HepG2 (cell line): Measurements from ENCODE around the gene TMEM61. TPM values are rescaled to one million over a fixed set of nuclear protein-coding genes. Genes with fewer than 3 reads are reported as not detected.

Experiments used
- ATAC-seq: fragments of 200-7000 bp; cut with Tn5 transposase; 3 replicates; pipeline ENCODE4 v1.9.1; 2020; ENCODE audit warnings: mild to moderate bottlenecking, moderate library complexity
- BruUV-seq: library from RNA; stranded (reverse); fragments of 400-500 nt; replicated peaks from 2 replicates; lab custom pipeline; 2021; lab: Mats Ljungman, UMichigan
- CTCF ChIA-PET: fragments of 300-600 bp; formaldehyde crosslinking; extraction: SDS; loops from one replicate; lab custom pipeline; 2021; ENCODE audit warnings: low total read pairs, inconsistent platforms, low intra/inter-chr PET ratio; lab: Yijun Ruan, JAX
- POLR2A ChIA-PET: fragments of 350-600 bp; sonication (Branson Sonifier 250); formaldehyde crosslinking; loops from one replicate; lab custom pipeline; 2020; ENCODE audit warnings: antibody characterized with exemption, inconsistent platforms; lab: Yijun Ruan, JAX
- DNase-seq: peaks from one replicate; pipeline ENCODE4 v3.0.0-alpha.2; 2015; ENCODE audit warnings: low spot score
- FAIRE-seq: peaks from 3 replicates; lab custom pipeline; 2011; peaks lifted over from hg19 to GRCh38; lab: Jason Lieb, UNC
- H2AFZ ChIP-seq: one replicate; pipeline ENCODE4 v1.6.1; 2011; ENCODE audit warnings: low read length, inconsistent platforms
- H3K27ac ChIP-seq: fragments of 300-600 bp; 3 replicates; pipeline ENCODE4 v1.8.0; 2011; ENCODE audit warnings: mixed run types, mild to moderate bottlenecking, mixed read lengths, low read length, inconsistent platforms; ENCODE audit not compliant: insufficient read depth; ENCODE audit errors: extremely low read length
- H3K27me3 ChIP-seq, 2 experiments: fragments of 200-600 bp in 1 of 2; 2 replicates in 1 of 2; 3 replicates in 1 of 2; pipeline versions ENCODE4 v1.6.0 to v1.8.0; 2011; ENCODE audit warnings: low read length in 2 of 2, mild to moderate bottlenecking in 2 of 2, moderate library complexity in 2 of 2, inconsistent platforms in 1 of 2; ENCODE audit not compliant: insufficient read depth in 2 of 2, control insufficient read depth in 1 of 2
- H3K36me3 ChIP-seq, 2 experiments: fragments of 200-600 bp in 1 of 2; replicated peaks in 1 of 2; 2 replicates in 1 of 2; 3 replicates in 1 of 2; pipeline versions ENCODE4 v1.5.1 to v1.8.0; 2011; ENCODE audit warnings: low read length in 2 of 2, inconsistent platforms in 1 of 2; ENCODE audit not compliant: insufficient read depth in 2 of 2, control insufficient read depth in 1 of 2
- H3K4me1 ChIP-seq: 2 replicates; pipeline ENCODE4 v1.5.1; 2012; ENCODE audit warnings: low read length, inconsistent platforms; ENCODE audit not compliant: insufficient read depth
- H3K4me2 ChIP-seq: 2 replicates; pipeline ENCODE4 v1.6.0; 2011; ENCODE audit warnings: low read depth, low read length, inconsistent platforms
- H3K4me3 ChIP-seq, 3 experiments: fragments of 200-600 bp in 1 of 3; sonication (generic), shearing (Covaris generic) in 1 of 3; replicated peaks in 1 of 3; 2 replicates each; pipeline ENCODE4 v1.5.1; 2011 to 2016; ENCODE audit warnings: low read length in 3 of 3, inconsistent platforms in 2 of 3, low read depth in 2 of 3, mild to moderate bottlenecking in 2 of 3, control low read depth in 1 of 3, mixed read lengths in 1 of 3; ENCODE audit not compliant: insufficient read depth in 1 of 3
- H3K79me2 ChIP-seq: one replicate; pipeline ENCODE4 v1.6.1; 2011; ENCODE audit warnings: low read length, inconsistent platforms; ENCODE audit not compliant: insufficient read depth
- H3K9ac ChIP-seq: 2 replicates; pipeline ENCODE4 v1.6.0; 2011; ENCODE audit warnings: mild to moderate bottlenecking, low read depth, low read length, inconsistent platforms; ENCODE audit not compliant: insufficient read depth
- H3K9me3 ChIP-seq: 2 replicates; pipeline ENCODE4 v1.5.1; 2012; ENCODE audit warnings: mild to moderate bottlenecking, low read length
- H4K20me1 ChIP-seq: 2 replicates; pipeline ENCODE4 v1.6.0; 2011; ENCODE audit warnings: inconsistent platforms, mild to moderate bottlenecking, low read length, moderate library complexity; ENCODE audit not compliant: insufficient read depth
- KAT2B ChIP-seq: fragments of 150-350 bp; IDR thresholded peaks from 2 replicates; pipeline ENCODE4 v1.6.1; 2014; ENCODE audit warnings: low read depth, low read length, borderline replicate concordance
- MIXL1 ChIP-seq: IDR thresholded peaks from 2 replicates; pipeline ENCODE4 v1.6.1; 2016
- SP1 ChIP-seq, 2 experiments: fragments of 450-650 bp in 1 of 2; sonication (generic) in 1 of 2; formaldehyde crosslinking in 1 of 2; IDR thresholded peaks; 2 replicates each; pipeline versions ENCODE4 v1.4.0 to v1.6.1; 2016 to 2020; ENCODE audit warnings: missing genetic modification reagents in 1 of 2
- THAP7 ChIP-seq: sonication (generic); formaldehyde crosslinking; IDR thresholded peaks from 2 replicates; pipeline ENCODE4 v1.8.1; 2023; ENCODE audit warnings: mild to moderate bottlenecking, missing genetic modification reagents
- ZBTB2 ChIP-seq: sonication (generic); formaldehyde crosslinking; IDR thresholded peaks from 2 replicates; pipeline ENCODE4 v1.8.0; 2022; ENCODE audit warnings: low read depth, missing genetic modification reagents
- ZBTB7B ChIP-seq: sonication (generic); formaldehyde crosslinking; IDR thresholded peaks from 2 replicates; pipeline ENCODE4 v1.4.0; 2020; ENCODE audit warnings: missing genetic modification reagents
- ZFP82 ChIP-seq: sonication (generic); formaldehyde crosslinking; IDR thresholded peaks from 2 replicates; pipeline ENCODE4 v1.5.1; 2020; ENCODE audit warnings: mild to moderate bottlenecking, missing genetic modification reagents, borderline replicate concordance
- ZNF225 ChIP-seq: sonication (generic); formaldehyde crosslinking; IDR thresholded peaks from 2 replicates; pipeline ENCODE4 v1.4.0; 2020; ENCODE audit warnings: mild to moderate bottlenecking, missing genetic modification reagents
- ZNF615 ChIP-seq: sonication (generic); formaldehyde crosslinking; IDR thresholded peaks from 2 replicates; pipeline ENCODE4 v1.5.0; 2020; ENCODE audit warnings: mild to moderate bottlenecking, missing genetic modification reagents, borderline replicate concordance
- WGBS: methylation state at CpG from one replicate; pipeline ENCODE4 v1.1.6; 2017; ENCODE audit warnings: low lambda C conversion rate; 5-methylcytosine and 5-hydroxymethylcytosine counted together
- in situ Hi-C: cut with HindIII; loops from 2 replicates; pipeline ENCODE4 v1.10.0; 2017; ENCODE audit warnings: low pct_unique_long_range_greater_than_20kb; ENCODE audit not compliant: extremely low pct_ligation_motif_present
- intact Hi-C: fragments of 100-400 bp; cut with micrococcal nuclease; formaldehyde crosslinking; loops from one replicate; pipeline ENCODE4 v1.10.0; 2022; ENCODE audit not compliant: unreplicated experiment
- polyA plus RNA-seq, 8 experiments: library from polyadenylated mRNA; depleted of rRNA in 3 of 8; stranded (reverse) in 7 of 8; unstranded in 1 of 8; fragments of >200 nt; fragmentation: Illumina TruSeq in 4 of 8; extraction: Trizol in 4 of 8; gene quantifications; 2 replicates each; pipeline versions ENCODE4 v1.2.1 to v1.2.3, GENCODE V29; 2011 to 2016; ENCODE audit warnings: low read depth in 4 of 8, missing spikeins in 1 of 8, mixed read lengths in 1 of 8; ENCODE audit not compliant: insufficient read depth in 1 of 8
- total RNA-seq, 5 experiments: library from RNA; depleted of rRNA; stranded (reverse); fragments of >200 nt; fragmentation: Illumina TruSeq; extraction: Trizol; gene quantifications; 2 replicates each; pipeline ENCODE4 v1.2.3, GENCODE V29; 2016; ENCODE audit warnings: low read depth in 1 of 5

TMEM61 gene
- total and polyA plus RNA-seq, 2 of the 13 experiments (the other 11 are each of a cell fraction or from before 2014, with no cell fraction given): not detected

- no peak for TF ChIP-seq ZBTB2 (CRISPR knock-in tag)
- no peak for TF ChIP-seq THAP7 (CRISPR knock-in tag)
- no peak for TF ChIP-seq SP1 (IDR thresholded peaks at IDR 0.05)
- TF ChIP-seq SP1 (CRISPR knock-in tag; IDR thresholded peaks at IDR 0.05): no peak
- no peak for TF ChIP-seq ZBTB7B
- no peak for TF ChIP-seq KAT2B
- TF ChIP-seq ZFP82 (CRISPR knock-in tag): no peak
- no peak for TF ChIP-seq MIXL1 (CRISPR knock-in tag)
- no peak for TF ChIP-seq ZNF615
Observed at GRCh38 chr1:55015123-55015522, 34.7 kb downstream of the TMEM61 start (continued).

GRCh38 chr1:55015731-55016620 is 35.5 kb downstream of the TMEM61 start:
- peaks cover 0 to 57% of the 10 kb centered on the region in 2 experiments; a peak in 3 of 5 replicates for H3K27me3 ChIP-seq
- H3K4me1 ChIP-seq: peaks cover 11% of the 10 kb centered on the region
- H3K9me3 ChIP-seq: no peaks in the 10 kb centered on the region
- no peak for TF ChIP-seq ZNF225 (CRISPR knock-in tag)
- no peaks in the 10 kb centered on the region for H4K20me1 ChIP-seq
- ATAC-seq (no peak), FAIRE-seq (no peak), DNase-seq (no peak)
- POLR2A ChIA-PET: no interaction called here
- H3K4me3 ChIP-seq: no peak overlapping the region
- H3K9ac ChIP-seq: no peak overlapping the region
- H3K27ac ChIP-seq: no peak overlapping the region
- in situ Hi-C loops (no loop called here), intact Hi-C loops (no loop called here)
- H3K4me2 ChIP-seq: no peak overlapping the region
- H2AFZ ChIP-seq: no peak overlapping the region
- 33% methylated on average over 12 of the region's 12 CpGs for WGBS
- no peaks in the 10 kb centered on the region for H3K36me3 ChIP-seq
- BruUV-seq: no TSS peak
- H3K79me2 ChIP-seq: no peaks in the 10 kb centered on the region
- CTCF ChIA-PET: no interaction called here
